ENCODE data around the gene HDAC7.

- TF ChIP-seq GATA2 (IDR thresholded peaks at IDR 0.05; ENCODE audit: low read depth, low read length) (no peak), GATA3 (IDR thresholded peaks at IDR 0.05; ENCODE audit: low read depth, low read length) (no peak)
These were observed 53.0 kb downstream of the HDAC7 start for GRCh38 chr12:47766502-47767215.
